GM10266 (cell line): Measurements from ENCODE around the gene CLSTN2.

Experiments used
- DNase-seq: peaks from one replicate; pipeline ENCODE4 v3.0.0; 2012; ENCODE audit errors: extremely low spot score
- CTCF ChIP-seq: IDR thresholded peaks from 2 replicates; pipeline ENCODE4 v1.5.1; 2012; ENCODE audit warnings: mild to moderate bottlenecking, low read depth; ENCODE audit not compliant: control insufficient read depth, insufficient read depth; ENCODE audit errors: missing control alignments

Gene CLSTN2

DNA sequence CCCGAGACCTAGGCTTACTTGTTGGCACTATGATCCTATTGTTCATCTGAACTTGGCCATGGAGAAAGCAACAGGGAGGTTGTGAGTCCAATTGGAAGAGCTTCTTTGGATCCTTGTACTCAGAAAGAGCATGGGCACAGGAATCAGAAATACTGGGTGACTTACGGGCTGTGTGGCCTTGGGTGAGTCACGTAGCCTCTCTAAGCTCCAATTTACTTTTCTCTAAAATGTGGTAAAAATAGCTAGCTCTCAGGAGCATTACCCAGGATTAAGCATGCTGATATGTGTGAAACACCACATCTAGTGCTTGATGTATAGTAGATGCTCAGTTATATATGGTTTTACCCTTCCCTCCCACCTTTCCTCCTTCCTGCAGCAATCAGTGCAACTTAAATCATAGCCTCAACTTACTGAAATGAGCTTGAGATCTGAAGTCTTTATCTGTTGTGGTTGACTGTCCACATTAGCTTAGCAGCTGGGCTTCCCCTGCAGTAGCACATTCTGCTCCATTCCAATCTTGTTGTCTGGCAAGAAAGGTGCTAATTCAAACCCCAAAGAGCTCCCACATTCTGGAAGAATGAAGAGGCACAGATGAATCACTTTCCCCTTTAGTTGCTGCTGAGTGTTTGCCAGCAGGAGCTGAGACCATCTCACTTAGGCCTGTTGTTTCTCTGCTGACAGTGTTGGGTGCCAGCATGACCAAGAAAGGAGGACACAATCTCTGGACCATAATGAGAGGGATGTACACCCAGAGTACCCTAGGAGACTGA, 443.8 kb downstream of the CLSTN2 start:
- no peak for TF ChIP-seq CTCF
- no peak for DNase-seq

- DNase-seq: no peak
- no peak for TF ChIP-seq CTCF
Measured at GRCh38 chr3:140384028-140384771, 449.2 kb downstream of the CLSTN2 start.

- no peak for DNase-seq
Measured at GRCh38 chr3:140384876-140385275, 449.9 kb downstream of the CLSTN2 start.

GRCh38 chr3:140386357-140387100, 451.5 kb downstream of the CLSTN2 start:
- no peak for TF ChIP-seq CTCF
- no peak for DNase-seq

More at GRCh38 chr3:140384876-140385275, 449.9 kb downstream of the CLSTN2 start:
- no peak for TF ChIP-seq CTCF

GRCh38 chr3:140387244-140387643, 452.3 kb downstream of the CLSTN2 start:
- no peak for TF ChIP-seq CTCF

DNA sequence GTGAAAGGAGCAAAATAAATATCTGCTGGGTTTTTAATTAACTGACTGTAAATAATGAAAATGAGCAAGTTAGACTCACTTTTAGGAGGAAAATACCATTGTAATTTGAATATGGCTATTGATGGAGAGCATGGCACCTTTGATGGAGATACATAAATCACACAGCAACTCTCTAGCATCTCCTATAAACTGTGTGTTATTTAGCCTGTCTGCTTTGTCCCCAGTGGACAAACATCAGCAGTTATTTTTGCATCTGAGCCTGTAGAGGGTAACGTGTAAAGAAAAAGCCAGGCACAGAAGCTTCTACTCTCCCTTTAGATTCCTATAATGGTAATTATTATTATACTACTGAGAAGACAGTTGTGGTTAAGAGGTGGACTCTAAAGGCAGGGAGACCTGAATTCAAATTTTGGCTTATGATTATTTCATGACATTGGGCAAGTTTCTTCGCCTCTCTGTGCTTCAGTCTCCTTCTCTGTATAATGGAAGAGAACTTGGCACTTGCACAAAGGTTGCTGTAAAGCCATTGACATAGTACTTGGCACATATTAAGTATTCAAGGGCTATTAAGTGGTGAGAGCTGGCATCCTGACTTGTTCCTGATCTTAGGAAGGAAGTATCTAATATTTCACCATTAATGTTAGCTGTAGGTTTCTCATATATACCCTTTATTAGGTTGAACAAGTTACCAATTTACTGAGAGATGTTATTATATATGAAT, 453.4 kb downstream of the CLSTN2 start:
- no peak for DNase-seq
- TF ChIP-seq CTCF: no peak

More at GRCh38 chr3:140387244-140387643, 452.3 kb downstream of the CLSTN2 start:
- DNase-seq: no peak
